A549 (cell line): Measurements from ENCODE around the gene GINS3. TPM values are rescaled to one million over a fixed set of nuclear protein-coding genes. Genes with fewer than 3 reads are reported as not detected.
A peak's percentile ranks its signal among the peaks of the same experiment; 100 is the strongest.
"Not testable (repeated sequence)": the region's sequence is repeated elsewhere in the genome, so short reads cannot be mapped to it uniquely, and the experiment has no call there.

ENCODE experiments used
- ATAC-seq, 2 experiments: fragments of 200-7000 bp in 1 of 2; fragments of >200 bp in 1 of 2; cut with Nextera tagmentation in 1 of 2; cut with Tn5 transposase in 1 of 2; 3 replicates each; pipeline versions ENCODE4 v1.8.0 to v1.9.1; 2018 to 2020; ENCODE audit warnings: mild to moderate bottlenecking in 1 of 2, moderate library complexity in 1 of 2
- CTCF ChIA-PET: fragments of 300-600 bp; sonication (Branson Sonifier 250); formaldehyde crosslinking; extraction: SDS; loops from one replicate; lab custom pipeline; 2021; ENCODE audit warnings: antibody characterized with exemption, inconsistent platforms; lab: Yijun Ruan, JAX
- POLR2A ChIA-PET: fragments of 350-600 bp; formaldehyde crosslinking; extraction: SDS; loops from one replicate; lab custom pipeline; 2021; ENCODE audit warnings: antibody characterized with exemption, inconsistent platforms; lab: Yijun Ruan, JAX
- DNase-seq, 2 experiments: peaks; one replicate each; pipeline versions ENCODE4 v3.0.0 to v3.0.0-alpha.2; 2011 to 2016; ENCODE audit warnings: low read depth in 1 of 2, low spot score in 1 of 2
- FAIRE-seq: peaks from 2 replicates; lab custom pipeline; 2011; peaks lifted over from hg19 to GRCh38; lab: Jason Lieb, UNC
- H3K27ac ChIP-seq, 2 experiments: fragments of >200 bp; sonication (Bioruptor Twin); formaldehyde crosslinking; 3 replicates each; pipeline ENCODE4 v1.5.1; 2016 to 2017
- H3K4me1 ChIP-seq: fragments of >200 bp; sonication (Bioruptor Twin); formaldehyde crosslinking; 3 replicates; pipeline ENCODE4 v1.6.1; 2016
- H3K4me2 ChIP-seq: fragments of >200 bp; sonication (Bioruptor Twin); formaldehyde crosslinking; 3 replicates; pipeline ENCODE4 v1.6.1; 2016
- H3K4me3 ChIP-seq: fragments of >200 bp; sonication (Bioruptor Twin); formaldehyde crosslinking; 3 replicates; pipeline ENCODE4 v1.5.1; 2016
- H3K9me3 ChIP-seq: fragments of >200 bp; sonication (Bioruptor Twin); formaldehyde crosslinking; 3 replicates; pipeline ENCODE4 v1.6.1; 2016
- BCL3 ChIP-seq: fragments of >200 bp; sonication (Bioruptor Twin); formaldehyde crosslinking; IDR thresholded peaks from 3 replicates; pipeline ENCODE4 v1.6.1; 2016
- BHLHE40 ChIP-seq: IDR thresholded peaks from 2 replicates; pipeline ENCODE4 v1.6.1; 2012; ENCODE audit warnings: low read depth, low read length, inconsistent platforms
- CHD2 ChIP-seq: fragments of 150-350 bp; IDR thresholded peaks from 2 replicates; pipeline ENCODE4 v1.6.1; 2014; ENCODE audit warnings: low read length; ENCODE audit not compliant: partially characterized antibody
- CHD4 ChIP-seq: fragments of 200-600 bp; sonication (generic); IDR thresholded peaks from 2 replicates; pipeline ENCODE4 v1.6.1; 2016; ENCODE audit warnings: antibody characterized with exemption, mild to moderate bottlenecking, borderline replicate concordance
- EHMT2 ChIP-seq: fragments of 200-600 bp; sonication (generic); IDR thresholded peaks from 2 replicates; pipeline ENCODE4 v1.6.1; 2016; ENCODE audit warnings: antibody characterized with exemption, low read depth, mild to moderate bottlenecking, moderate library complexity
- ESRRA ChIP-seq: fragments of 150-350 bp; IDR thresholded peaks from 2 replicates; pipeline ENCODE4 v1.6.1; 2014; ENCODE audit warnings: mild to moderate bottlenecking, low read length, borderline replicate concordance
- FOSB ChIP-seq: fragments of 250-450 bp; sonication (Bioruptor Pico); IDR thresholded peaks from 2 replicates; pipeline ENCODE4 v1.5.0; 2020; ENCODE audit warnings: mild to moderate bottlenecking, moderate library complexity
- FOXS1 ChIP-seq: fragments of 250-450 bp; sonication (Bioruptor Pico); IDR thresholded peaks from 2 replicates; pipeline ENCODE4 v1.5.0; 2020; ENCODE audit warnings: mild to moderate bottlenecking, moderate library complexity
- GATA3 ChIP-seq: IDR thresholded peaks from 2 replicates; pipeline ENCODE4 v1.6.1; 2012; ENCODE audit warnings: borderline replicate concordance
- HDAC2 ChIP-seq: fragments of 200-600 bp; sonication (generic); IDR thresholded peaks from 2 replicates; pipeline ENCODE4 v1.6.1; 2016
- HEYL ChIP-seq: fragments of 250-450 bp; sonication (Bioruptor Pico); IDR thresholded peaks from 2 replicates; pipeline ENCODE4 v1.8.0; 2021; ENCODE audit warnings: mild to moderate bottlenecking, moderate library complexity
- HOXA7 ChIP-seq: fragments of 250-450 bp; sonication (Bioruptor Pico); IDR thresholded peaks from 2 replicates; pipeline ENCODE4 v1.5.0; 2020; ENCODE audit warnings: mild to moderate bottlenecking, moderate library complexity
- HOXB5 ChIP-seq: fragments of 250-450 bp; sonication (Bioruptor Pico); IDR thresholded peaks from 2 replicates; pipeline ENCODE4 v1.5.0; 2020; ENCODE audit warnings: mild to moderate bottlenecking, moderate library complexity
- JUN ChIP-seq, 2 experiments: fragments of >200 bp; sonication (Bioruptor Twin); formaldehyde crosslinking; IDR thresholded peaks; 2 replicates in 1 of 2; 3 replicates in 1 of 2; pipeline ENCODE4 v1.6.1; 2016 to 2017
- JUNB ChIP-seq: fragments of >200 bp; sonication (Bioruptor Twin); formaldehyde crosslinking; IDR thresholded peaks from 2 replicates; pipeline ENCODE4 v1.6.1; 2016
- KDM1A ChIP-seq: fragments of 200-600 bp; sonication (generic); IDR thresholded peaks from 2 replicates; pipeline ENCODE4 v1.6.1; 2016; ENCODE audit warnings: low read depth, mild to moderate bottlenecking
- KDM5A ChIP-seq: fragments of 200-600 bp; sonication (generic); IDR thresholded peaks from 2 replicates; pipeline ENCODE4 v1.6.1; 2016; ENCODE audit warnings: antibody characterized with exemption, mild to moderate bottlenecking
- MAFK ChIP-seq: fragments of 450-650 bp; IDR thresholded peaks from 2 replicates; pipeline ENCODE4 v1.6.1; 2014; ENCODE audit not compliant: partially characterized antibody
- MAZ ChIP-seq: fragments of 150-350 bp; IDR thresholded peaks from 2 replicates; pipeline ENCODE4 v1.6.1; 2014; ENCODE audit warnings: antibody characterized with exemption, low read depth, low read length, borderline replicate concordance
- NPAS2 ChIP-seq: fragments of 250-450 bp; sonication (Bioruptor Pico); IDR thresholded peaks from 2 replicates; pipeline ENCODE4 v1.8.0; 2022; ENCODE audit warnings: mild to moderate bottlenecking, moderate library complexity, borderline replicate concordance
- NR3C1 ChIP-seq: fragments of >200 bp; sonication (Bioruptor Twin); formaldehyde crosslinking; IDR thresholded peaks from 3 replicates; pipeline ENCODE4 v1.6.1; 2017
- RAD21 ChIP-seq, 2 experiments: fragments of >200 bp in 1 of 2; sonication (Bioruptor Twin) in 1 of 2; formaldehyde crosslinking in 1 of 2; IDR thresholded peaks in 1 of 2; conservative IDR thresholded peaks in 1 of 2; 2 replicates in 1 of 2; 3 replicates in 1 of 2; pipeline ENCODE4 v1.6.1; 2012 to 2018; ENCODE audit warnings: inconsistent platforms in 1 of 2
- RCOR1 ChIP-seq: fragments of 150-350 bp; IDR thresholded peaks from 2 replicates; pipeline ENCODE4 v1.6.1; 2014; ENCODE audit warnings: antibody characterized with exemption, low read length, low read depth
- RNF2 ChIP-seq: fragments of 200-600 bp; sonication (generic); IDR thresholded peaks from 2 replicates; pipeline ENCODE4 v1.6.1; 2016; ENCODE audit warnings: low read depth, mild to moderate bottlenecking, antibody characterized with exemption, moderate library complexity, borderline replicate concordance
- SMC3 ChIP-seq: fragments of >200 bp; sonication (Bioruptor Twin); formaldehyde crosslinking; IDR thresholded peaks from 3 replicates; pipeline ENCODE4 v1.6.1; 2018; ENCODE audit warnings: inconsistent platforms
- SREBF2 ChIP-seq: fragments of 450-650 bp; IDR thresholded peaks from 2 replicates; pipeline ENCODE4 v1.6.1; 2014; ENCODE audit warnings: mild to moderate bottlenecking, moderate library complexity
- TP53 ChIP-seq: fragments of 250-450 bp; sonication (Bioruptor Pico); IDR thresholded peaks from 2 replicates; pipeline ENCODE4 v1.5.0; 2021; ENCODE audit warnings: mild to moderate bottlenecking, moderate library complexity
- USF2 ChIP-seq: fragments of 450-650 bp; IDR thresholded peaks from 2 replicates; pipeline ENCODE4 v1.6.1; 2014; ENCODE audit warnings: antibody characterized with exemption
- ZFP36 ChIP-seq: fragments of 450-650 bp; IDR thresholded peaks from 2 replicates; pipeline ENCODE4 v1.6.1; 2014; ENCODE audit warnings: borderline replicate concordance; ENCODE audit not compliant: partially characterized antibody
- ZSCAN20 ChIP-seq: fragments of 250-450 bp; sonication (Bioruptor Pico); IDR thresholded peaks from 2 replicates; pipeline ENCODE4 v1.8.0; 2022; ENCODE audit warnings: mild to moderate bottlenecking, moderate library complexity
- WGBS: methylation state at CpG from one replicate; pipeline ENCODE4 v1.1.6; 2017; ENCODE audit errors: missing lambda C conversion rate; 5-methylcytosine and 5-hydroxymethylcytosine counted together
- polyA plus RNA-seq, 4 experiments: library from polyadenylated mRNA; depleted of rRNA in 3 of 4; stranded (reverse); fragments of >200 nt; fragmentation: RNase III in 1 of 4; extraction: RNeasy Plus Mini Kit Qiagen cat#74134 plus additional on column Dnase treatment in 1 of 4; gene quantifications; 2 replicates in 3 of 4; 3 replicates in 1 of 4; pipeline ENCODE4 v1.2.3, GENCODE V29; 2011 to 2017

GINS3 gene
- polyA plus RNA-seq, 2 of the 4 experiments (the other 2 are of a cell fraction), result 19.7 to 21.0 TPM

GRCh38 chr16:58411336-58411735, 19.1 kb downstream of the GINS3 start:
- Histone ChIP-seq H3K27ac (no peak overlapping the region), H3K4me1 (peaks cover 17% of the 10 kb centered on the region), H3K9me3 (no peaks in the 10 kb centered on the region), H3K4me2 (no peak overlapping the region), H3K4me3 (no peak overlapping the region)
- FAIRE-seq, result no peak
- ChIA-PET CTCF (interaction anchor here (0.6 to 1.7 kb wide), 5 partner anchors 9 to 92 kb away, joined by 3 to 5 read pairs (median 3); no protein-coding TSS in a partner anchor), POLR2A (no interaction called here)
- no peak for DNase-seq
- ATAC-seq, result no peak
- WGBS, result 89% methylated on average over 2 of the region's 2 CpGs
- TF ChIP-seq MAFK (no peak), MAZ (no peak), FOXS1 (CRISPR knock-in tag) (no peak)

GRCh38 chr16:58411736-58412614, 19.7 kb downstream of the GINS3 start:
- Histone ChIP-seq H3K4me3 (no peak overlapping the region), H3K4me1 (peaks cover 17% of the 10 kb centered on the region), H3K9me3 (no peaks in the 10 kb centered on the region), H3K27ac (no peak overlapping the region), H3K4me2 (no peak overlapping the region)
- DNase-seq (no peak), ATAC-seq (peak; percentile 62 to 63; a peak in 5 of 6 replicates), FAIRE-seq (no peak)
- TF ChIP-seq RCOR1 (no peak), NPAS2 (CRISPR knock-in tag) (no peak), KDM1A (no peak), RAD21 (conservative IDR thresholded peaks at IDR 0.05 in 1 of 2, IDR thresholded peaks at IDR 0.05 in 1 of 2) (no peak), ZSCAN20 (CRISPR knock-in tag) (no peak), HEYL (CRISPR knock-in tag) (no peak), BCL3 (no peak), CHD4 (no peak), NR3C1 (no peak), EHMT2 (no peak), GATA3 (no peak), TP53 (no peak), BHLHE40 (no peak), HOXA7 (CRISPR knock-in tag) (no peak), JUNB (no peak)
- ChIA-PET CTCF (interaction anchor here (0.6 to 1.7 kb wide), 5 partner anchors 9 to 92 kb away, joined by 3 to 5 read pairs (median 3); no protein-coding TSS in a partner anchor), POLR2A (no interaction called here)
- 85% methylated on average over 7 of the region's 7 CpGs for WGBS

GRCh38 chr16:58412615-58412970, 20.3 kb downstream of the GINS3 start:
- H3K4me1 ChIP-seq, result peaks cover 17% of the 10 kb centered on the region
- CTCF ChIA-PET, result interaction anchor here (1.7 kb wide), 1 partner anchor 39 kb away, joined by 5 read pairs; no protein-coding TSS in a partner anchor
- POLR2A ChIA-PET, result not testable (repeated sequence)

GRCh38 chr16:58413359-58413758, 21.1 kb downstream of the GINS3 start:
- Histone ChIP-seq H3K4me2 (no peak overlapping the region), H3K27ac (no peak overlapping the region; a peak in 1 of 6 replicates), H3K9me3 (no peaks in the 10 kb centered on the region), H3K4me1 (peaks cover 17% of the 10 kb centered on the region), H3K4me3 (no peak overlapping the region)
- ChIA-PET POLR2A (no interaction called here), CTCF (interaction anchor here (0.6 kb wide), 1 partner anchor 348 kb away, joined by 4 read pairs; no protein-coding TSS in a partner anchor)
- FAIRE-seq (no peak), ATAC-seq (no peak), DNase-seq (no peak)
- WGBS, result 79% methylated on average over 6 of the region's 6 CpGs
- no peak for TF ChIP-seq SMC3
- no peak for TF ChIP-seq RCOR1
- no peak for TF ChIP-seq SREBF2
- no peak for TF ChIP-seq ESRRA
- TF ChIP-seq HDAC2, result no peak
- no peak for TF ChIP-seq KDM5A
- TF ChIP-seq FOSB (CRISPR knock-in tag), result no peak
- TF ChIP-seq RNF2, result no peak
- TF ChIP-seq HEYL (CRISPR knock-in tag), result no peak
- TF ChIP-seq ZSCAN20 (CRISPR knock-in tag), result no peak
- no peak for TF ChIP-seq USF2
- no peak for TF ChIP-seq HOXB5 (CRISPR knock-in tag)
- TF ChIP-seq FOXS1 (CRISPR knock-in tag), result no peak
- no peak for TF ChIP-seq JUN (IDR thresholded peaks at IDR 0.05)
- TF ChIP-seq CHD2, result no peak
- TF ChIP-seq ZFP36, result no peak
- no peak for TF ChIP-seq RAD21 (conservative IDR thresholded peaks at IDR 0.05 in 1 of 2, IDR thresholded peaks at IDR 0.05 in 1 of 2)
- no peak for TF ChIP-seq NR3C1

More at GRCh38 chr16:58412615-58412970, 20.3 kb downstream of the GINS3 start:
- ATAC-seq, H3K4me3 ChIP-seq, DNase-seq, H3K9me3 ChIP-seq, H3K27ac ChIP-seq, H3K4me2 ChIP-seq, FAIRE-seq: not testable (repeated sequence)
- WGBS, result 94% methylated on average over 5 of the region's 5 CpGs
